Vagina (tissue), 2 donors: ENCODE results near the gene IGF2BP1. TPM values are rescaled to one million over a fixed set of nuclear protein-coding genes. Genes with fewer than 3 reads are reported as not detected.
"Not testable (repeated sequence)": the region's sequence is repeated elsewhere in the genome, so short reads cannot be mapped to it uniquely, and the experiment has no call there.

Experiments
- DNase-seq, 2 donors: peaks; one replicate each; pipeline ENCODE4 v3.0.0-alpha.2; 2017; ENCODE audit errors: extremely low spot score in 2 of 2
- H3K27ac ChIP-seq: fragments of 200-600 bp; sonication (generic); one replicate; pipeline ENCODE4 v1.5.1; 2019
- H3K27me3 ChIP-seq: fragments of 200-600 bp; sonication (generic); one replicate; pipeline ENCODE4 v1.5.1; 2019
- H3K36me3 ChIP-seq, 2 donors: fragments of 200-600 bp; sonication (generic); one replicate each; pipeline ENCODE4 v1.5.1; 2017 to 2019
- H3K4me1 ChIP-seq: fragments of 200-600 bp; sonication (generic); one replicate; pipeline ENCODE4 v1.5.1; 2019
- H3K4me3 ChIP-seq, 2 donors: fragments of 200-600 bp; sonication (generic); 1 replicate in 1 of 2; 2 replicates in 1 of 2; pipeline ENCODE4 v1.5.1; 2016 to 2019
- H3K9me3 ChIP-seq: fragments of 200-600 bp; sonication (generic); one replicate; pipeline ENCODE4 v1.5.1; 2019
- CTCF ChIP-seq, 3 experiments: fragments of 450-650 bp in 2 of 3; fragments of 200-600 bp in 1 of 3; sonication (generic) in 1 of 3; IDR thresholded peaks; one replicate each; pipeline ENCODE4 v1.5.1; 2017 to 2019; ENCODE audit warnings: antibody characterized with exemption in 3 of 3, mild to moderate bottlenecking in 2 of 3, moderate library complexity in 2 of 3
- POLR2A ChIP-seq, 2 donors: fragments of 450-650 bp; IDR thresholded peaks; one replicate each; pipeline ENCODE4 v1.6.1; 2017; ENCODE audit warnings: antibody characterized with exemption in 2 of 2, mild to moderate bottlenecking in 2 of 2, moderate library complexity in 2 of 2
- POLR2AphosphoS5 ChIP-seq, 2 donors: sonication (generic); formaldehyde crosslinking; IDR thresholded peaks; one replicate each; pipeline ENCODE4 v1.9.0; 2017; ENCODE audit warnings: antibody characterized with exemption in 2 of 2, mild to moderate bottlenecking in 2 of 2, low read depth in 1 of 2; ENCODE audit not compliant: insufficient read depth in 1 of 2
- intact Hi-C: fragments of 100-400 bp; cut with DNase I; formaldehyde crosslinking; loops from one replicate; pipeline ENCODE4 v1.15.1; 2023
- small RNA-seq: library from RNA; depleted of rRNA; stranded (forward); fragments of <200 nt; gene quantifications from one replicate; pipeline ENCODE3, GENCODE V24; 2016
- total RNA-seq: library from RNA; depleted of rRNA; stranded (reverse); fragments of >200 nt; gene quantifications from one replicate; pipeline ENCODE4 v1.2.3, GENCODE V29; 2016

Gene IGF2BP1
- total RNA-seq, 1 donor from 2014 or later, result not detected

- no peak overlapping the region for H3K4me3 ChIP-seq
- TF ChIP-seq POLR2AphosphoS5 (IDR thresholded peaks at IDR 0.05; ENCODE audit: insufficient read depth in 1 of 2, low read depth in 1 of 2) (no peak), POLR2A (IDR thresholded peaks at IDR 0.05) (no peak), CTCF (IDR thresholded peaks at IDR 0.05) (no peak)
- H3K27ac ChIP-seq, result no peak overlapping the region
- no peaks in the 10 kb centered on the region for H3K36me3 ChIP-seq
- peaks cover 3% of the 10 kb centered on the region for H3K4me1 ChIP-seq
- no peaks in the 10 kb centered on the region for H3K27me3 ChIP-seq
- H3K9me3 ChIP-seq, result no peaks in the 10 kb centered on the region
- DNase-seq, result no peak
- intact Hi-C loops, result no loop called here
Observed at GRCh38 chr17:49100601-49101000, 103.4 kb downstream of the IGF2BP1 start.

DNA sequence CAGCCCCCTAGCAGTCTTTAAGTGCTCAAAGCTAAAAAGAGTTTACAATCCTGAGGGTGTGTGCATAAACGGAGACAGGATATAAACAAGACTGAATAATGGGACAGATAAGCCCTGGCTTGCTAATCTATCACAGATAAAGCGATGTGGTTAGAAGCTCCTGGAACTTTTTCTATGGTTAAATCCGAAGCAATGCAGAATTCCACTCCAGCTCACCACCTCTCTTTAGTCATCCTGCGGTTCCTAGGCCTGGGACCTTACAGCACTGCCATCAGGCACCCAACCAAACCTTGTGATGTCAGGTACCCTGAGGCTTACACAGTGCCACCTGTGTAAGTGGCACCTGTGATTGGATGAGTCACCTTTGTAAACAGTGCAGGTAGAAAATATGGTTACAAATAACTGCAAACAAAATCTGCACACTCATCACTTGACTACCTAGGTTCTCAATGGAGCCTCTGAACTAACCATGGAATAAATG lies 103.9 kb downstream of the IGF2BP1 start:
- H3K27me3 ChIP-seq, result no peaks in the 10 kb centered on the region
- H3K27ac ChIP-seq, result no peak overlapping the region
- intact Hi-C loops, result no loop called here
- no peak for DNase-seq
- TF ChIP-seq POLR2A (IDR thresholded peaks at IDR 0.05), result no peak
- no peak for TF ChIP-seq CTCF (IDR thresholded peaks at IDR 0.05)
- no peak for TF ChIP-seq POLR2AphosphoS5 (IDR thresholded peaks at IDR 0.05; ENCODE audit: insufficient read depth in 1 of 2, low read depth in 1 of 2)
- H3K36me3 ChIP-seq, result no peaks in the 10 kb centered on the region
- peaks cover 3% of the 10 kb centered on the region for H3K4me1 ChIP-seq
- H3K9me3 ChIP-seq, result no peaks in the 10 kb centered on the region
- no peak overlapping the region for H3K4me3 ChIP-seq

DNA sequence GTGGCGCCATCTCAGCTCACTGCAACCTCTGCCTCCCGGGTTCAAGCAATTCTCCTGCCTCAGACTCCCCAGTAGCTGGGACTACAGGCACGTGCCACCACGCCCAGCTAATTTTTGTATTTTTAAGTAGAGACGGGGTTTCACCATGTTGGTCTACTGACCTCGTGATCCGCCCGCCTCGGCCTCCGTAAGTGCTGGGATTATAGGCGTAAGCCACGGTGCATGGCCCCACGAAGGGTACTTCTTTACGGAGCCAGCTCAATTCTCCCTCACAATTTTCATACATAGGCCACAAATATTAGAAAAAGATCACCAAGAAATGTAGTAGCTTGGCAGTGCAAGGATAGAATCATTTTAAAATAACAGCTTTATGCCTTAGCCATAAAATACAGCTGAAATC lies 106.2 kb downstream of the IGF2BP1 start:
- H3K9me3 ChIP-seq, H3K4me3 ChIP-seq, DNase-seq, intact Hi-C loops, H3K27me3 ChIP-seq, H3K27ac ChIP-seq, H3K36me3 ChIP-seq, H3K4me1 ChIP-seq: not testable (repeated sequence)

DNA sequence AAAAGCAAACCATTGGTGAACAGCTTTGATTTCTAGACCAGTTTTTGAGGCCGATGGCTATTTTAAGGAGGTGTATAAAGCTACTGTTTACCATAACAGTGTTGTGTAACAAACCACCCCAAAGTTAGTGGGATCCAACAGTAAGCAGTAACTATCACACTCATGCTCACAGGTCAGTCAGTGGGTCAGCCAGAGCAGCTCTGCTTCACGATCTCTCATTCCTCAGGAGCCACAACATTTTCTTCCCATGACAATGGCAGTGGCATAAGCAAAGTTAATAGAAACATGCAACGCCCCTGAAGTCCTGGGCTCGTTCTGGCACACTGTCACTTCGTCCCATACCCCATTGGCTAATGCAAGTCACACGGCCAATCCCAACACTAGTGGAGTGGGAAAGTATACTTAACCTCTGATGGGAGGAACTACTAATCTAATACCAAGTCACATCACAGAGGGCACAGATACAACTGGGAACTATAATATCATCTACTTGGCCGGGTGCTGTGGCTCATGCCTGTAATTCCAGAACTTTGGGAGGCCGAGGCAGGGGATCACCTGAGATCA lies 107.4 kb downstream of the IGF2BP1 start:
- TF ChIP-seq POLR2A (IDR thresholded peaks at IDR 0.05) (no peak), CTCF (IDR thresholded peaks at IDR 0.05) (no peak), POLR2AphosphoS5 (IDR thresholded peaks at IDR 0.05; ENCODE audit: insufficient read depth in 1 of 2, low read depth in 1 of 2) (no peak)
- no peak for DNase-seq
- H3K9me3 ChIP-seq, result no peaks in the 10 kb centered on the region
- H3K4me3 ChIP-seq, result no peak overlapping the region
- H3K27me3 ChIP-seq, result no peaks in the 10 kb centered on the region
- peaks cover 3% of the 10 kb centered on the region for H3K4me1 ChIP-seq
- no peak overlapping the region for H3K27ac ChIP-seq
- intact Hi-C loops, result no loop called here
- H3K36me3 ChIP-seq, result no peaks in the 10 kb centered on the region

Small RNA genes within 50 kb of the gene (small RNA-seq; reads per million reads assigned to genes)
- gene RF00017 (not detected), gene RF01210 (not detected), gene RNU1-42P (not detected), gene RNU6-826P (not detected)

Other genes starting within 250 kb of the IGF2BP1 start
- 0.49 TPM for gene TTLL6, start 180.2 kb upstream of the IGF2BP1 start, total RNA-seq
- 140 TPM for gene CALCOCO2, start 166.3 kb upstream of the IGF2BP1 start, total RNA-seq
- gene ATP5MC1, start 104.6 kb upstream of the IGF2BP1 start, total RNA-seq, result 90.8 TPM
- 67.3 TPM for gene UBE2Z, start 89.0 kb upstream of the IGF2BP1 start, total RNA-seq
- gene SNF8, start 52.5 kb upstream of the IGF2BP1 start, total RNA-seq, result 64.1 TPM
- not detected for gene GIP, start 28.8 kb upstream of the IGF2BP1 start, total RNA-seq
- gene B4GALNT2, start 135.4 kb downstream of the IGF2BP1 start, total RNA-seq, result not detected
- gene GNGT2, start 213.2 kb downstream of the IGF2BP1 start, total RNA-seq, result 6.6 TPM
- gene ABI3, start 213.3 kb downstream of the IGF2BP1 start, total RNA-seq, result 11.0 TPM
- gene PHOSPHO1, start 233.4 kb downstream of the IGF2BP1 start, total RNA-seq, result not detected